OCI-LY7 (cell line): Measurements from ENCODE around the gene STAM2.

Experiments used
- EZH2phosphoT487 ChIP-seq: fragments of 200-600 bp; sonication (generic); IDR thresholded peaks from 2 replicates; pipeline ENCODE4 v1.6.1; 2018; ENCODE audit warnings: low read depth, borderline replicate concordance, mild to moderate bottlenecking, mixed run types, antibody characterized with exemption, low read length, moderate library complexity, mixed read lengths
- TF ChIP-seq, protein P1 (sequence below): fragments of 200-600 bp; sonication (generic); conservative IDR thresholded peaks from 2 replicates; pipeline ENCODE4 v1.5.1; 2014; ENCODE audit warnings: mild to moderate bottlenecking, antibody characterized with exemption, low read length, moderate library complexity, mixed read lengths

GRCh38 chr2:152114366-152114765, 61.2 kb downstream of the STAM2 start:
- TF ChIP-seq, protein P1, sequence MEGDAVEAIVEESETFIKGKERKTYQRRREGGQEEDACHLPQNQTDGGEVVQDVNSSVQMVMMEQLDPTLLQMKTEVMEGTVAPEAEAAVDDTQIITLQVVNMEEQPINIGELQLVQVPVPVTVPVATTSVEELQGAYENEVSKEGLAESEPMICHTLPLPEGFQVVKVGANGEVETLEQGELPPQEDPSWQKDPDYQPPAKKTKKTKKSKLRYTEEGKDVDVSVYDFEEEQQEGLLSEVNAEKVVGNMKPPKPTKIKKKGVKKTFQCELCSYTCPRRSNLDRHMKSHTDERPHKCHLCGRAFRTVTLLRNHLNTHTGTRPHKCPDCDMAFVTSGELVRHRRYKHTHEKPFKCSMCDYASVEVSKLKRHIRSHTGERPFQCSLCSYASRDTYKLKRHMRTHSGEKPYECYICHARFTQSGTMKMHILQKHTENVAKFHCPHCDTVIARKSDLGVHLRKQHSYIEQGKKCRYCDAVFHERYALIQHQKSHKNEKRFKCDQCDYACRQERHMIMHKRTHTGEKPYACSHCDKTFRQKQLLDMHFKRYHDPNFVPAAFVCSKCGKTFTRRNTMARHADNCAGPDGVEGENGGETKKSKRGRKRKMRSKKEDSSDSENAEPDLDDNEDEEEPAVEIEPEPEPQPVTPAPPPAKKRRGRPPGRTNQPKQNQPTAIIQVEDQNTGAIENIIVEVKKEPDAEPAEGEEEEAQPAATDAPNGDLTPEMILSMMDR = no peak
- no peak for TF ChIP-seq EZH2phosphoT487
